Lower lobe of right lung (tissue), 2 donors: ENCODE measurements around the gene AUTS2. TPM values are rescaled to one million over a fixed set of nuclear protein-coding genes. Genes with fewer than 3 reads are reported as not detected.

Experiments used
- ATAC-seq, 2 donors: fragments of 200-7000 bp; cut with Tn5 transposase; one replicate each; pipeline ENCODE4 v1.9.1; 2020 to 2022; ENCODE audit warnings: mild to moderate bottlenecking in 2 of 2, moderate library complexity in 2 of 2
- DNase-seq: peaks from one replicate; pipeline ENCODE4 v3.0.0-alpha.2; 2020
- H3K27ac ChIP-seq: fragments of 200-600 bp; one replicate; pipeline ENCODE4 v1.8.0; 2022
- H3K27me3 ChIP-seq: fragments of 200-600 bp; one replicate; pipeline ENCODE4 v1.8.0; 2022; ENCODE audit warnings: low read depth
- H3K36me3 ChIP-seq: fragments of 200-600 bp; one replicate; pipeline ENCODE4 v1.8.0; 2022; ENCODE audit warnings: mild to moderate bottlenecking
- H3K4me1 ChIP-seq: fragments of 200-600 bp; one replicate; pipeline ENCODE4 v1.8.0; 2022
- H3K4me3 ChIP-seq: fragments of 200-600 bp; one replicate; pipeline ENCODE4 v1.8.0; 2022; ENCODE audit warnings: mild to moderate bottlenecking
- H3K9me3 ChIP-seq: fragments of 200-600 bp; one replicate; pipeline ENCODE4 v1.8.0; 2022
- CTCF ChIP-seq: fragments of 200-600 bp; IDR thresholded peaks from one replicate; pipeline ENCODE4 v1.8.0; 2022; ENCODE audit warnings: antibody characterized with exemption, mild to moderate bottlenecking
- intact Hi-C: fragments of 100-400 bp; cut with DNase I; formaldehyde crosslinking; loops from one replicate; pipeline ENCODE4 v1.11.0; 2022
- total RNA-seq: library from RNA; stranded (reverse); fragmentation: NEBNext Ultra II Directional; extraction: Animal tissue kit (Norgen Biotek cat#: 25700); gene quantifications from one replicate; pipeline ENCODE4 v1.2.1, GENCODE V29; 2021
- donor health status: DM: no; HTN: yes; CAD: no; lungs with severe emphysema.

The AUTS2 gene
- total RNA-seq, 1 donor from 2014 or later = 45.7 TPM

GRCh38 chr7:69657331-69657730 is 59.1 kb downstream of the AUTS2 start:
- no peak for ATAC-seq
- Histone ChIP-seq H3K9me3 (no peaks in the 10 kb centered on the region), H3K36me3 (no peaks in the 10 kb centered on the region), H3K27ac (peak overlapping the region; percentile 13), H3K27me3 (no peaks in the 10 kb centered on the region), H3K4me3 (no peak overlapping the region), H3K4me1 (peaks cover 53% of the 10 kb centered on the region)
- intact Hi-C loops = no loop called here
- TF ChIP-seq CTCF = no peak
- no peak for DNase-seq

GRCh38 chr7:69657985-69658384 is 59.7 kb downstream of the AUTS2 start:
- no peak for TF ChIP-seq CTCF
- H3K9me3 ChIP-seq = no peaks in the 10 kb centered on the region
- no peak overlapping the region for H3K4me3 ChIP-seq
- intact Hi-C loops = no loop called here
- no peak overlapping the region for H3K27ac ChIP-seq
- no peaks in the 10 kb centered on the region for H3K27me3 ChIP-seq
- H3K4me1 ChIP-seq = peaks cover 53% of the 10 kb centered on the region
- no peak for ATAC-seq
- DNase-seq = no peak
- no peaks in the 10 kb centered on the region for H3K36me3 ChIP-seq

GRCh38 chr7:69659983-69660382 is 61.7 kb downstream of the AUTS2 start:
- no peak for ATAC-seq
- no peak for TF ChIP-seq CTCF
- intact Hi-C loops = no loop called here

GRCh38 chr7:69661342-69661741 is 63.1 kb downstream of the AUTS2 start:
- no peaks in the 10 kb centered on the region for H3K27me3 ChIP-seq
- no peak for TF ChIP-seq CTCF
- H3K27ac ChIP-seq = no peak overlapping the region
- H3K9me3 ChIP-seq = no peaks in the 10 kb centered on the region
- intact Hi-C loops = no loop called here
- no peaks in the 10 kb centered on the region for H3K36me3 ChIP-seq
- H3K4me3 ChIP-seq = no peak overlapping the region
- ATAC-seq (no peak), DNase-seq (no peak)
- peaks cover 22% of the 10 kb centered on the region for H3K4me1 ChIP-seq

More at GRCh38 chr7:69659983-69660382, 61.7 kb downstream of the AUTS2 start:
- Histone ChIP-seq H3K4me3 (no peak overlapping the region), H3K27me3 (no peaks in the 10 kb centered on the region), H3K4me1 (peaks cover 35% of the 10 kb centered on the region), H3K27ac (no peak overlapping the region), H3K36me3 (no peaks in the 10 kb centered on the region), H3K9me3 (no peaks in the 10 kb centered on the region)
- DNase-seq = no peak

- no peak overlapping the region for H3K27ac ChIP-seq
- H3K9me3 ChIP-seq = no peaks in the 10 kb centered on the region
- H3K36me3 ChIP-seq = no peaks in the 10 kb centered on the region
- ATAC-seq (no peak), DNase-seq (no peak)
- H3K4me3 ChIP-seq = no peak overlapping the region
- H3K27me3 ChIP-seq = no peaks in the 10 kb centered on the region
- intact Hi-C loops = no loop called here
- H3K4me1 ChIP-seq = no peaks in the 10 kb centered on the region
- no peak for TF ChIP-seq CTCF
Observed at GRCh38 chr7:69663911-69664832, 65.9 kb downstream of the AUTS2 start.
